ENCODE measurements around the gene RAI14. TPM values are rescaled to one million over a fixed set of nuclear protein-coding genes. Genes with fewer than 3 reads are reported as not detected.

RAI14 gene
- total and polyA plus RNA-seq, 3 donors from 2014 or later = 34.3 to 54.6 (median 49.6) TPM

- H3K4me1 ChIP-seq = no peaks in the 10 kb centered on the region
- H3K4me3 ChIP-seq = no peak overlapping the region
- H3K36me3 ChIP-seq (ENCODE audit: low read depth, missing control alignments) = no peaks in the 10 kb centered on the region
- no peaks in the 10 kb centered on the region for H3K9me3 ChIP-seq
- H3K27me3 ChIP-seq = no peaks in the 10 kb centered on the region
- TF ChIP-seq, protein P1, sequence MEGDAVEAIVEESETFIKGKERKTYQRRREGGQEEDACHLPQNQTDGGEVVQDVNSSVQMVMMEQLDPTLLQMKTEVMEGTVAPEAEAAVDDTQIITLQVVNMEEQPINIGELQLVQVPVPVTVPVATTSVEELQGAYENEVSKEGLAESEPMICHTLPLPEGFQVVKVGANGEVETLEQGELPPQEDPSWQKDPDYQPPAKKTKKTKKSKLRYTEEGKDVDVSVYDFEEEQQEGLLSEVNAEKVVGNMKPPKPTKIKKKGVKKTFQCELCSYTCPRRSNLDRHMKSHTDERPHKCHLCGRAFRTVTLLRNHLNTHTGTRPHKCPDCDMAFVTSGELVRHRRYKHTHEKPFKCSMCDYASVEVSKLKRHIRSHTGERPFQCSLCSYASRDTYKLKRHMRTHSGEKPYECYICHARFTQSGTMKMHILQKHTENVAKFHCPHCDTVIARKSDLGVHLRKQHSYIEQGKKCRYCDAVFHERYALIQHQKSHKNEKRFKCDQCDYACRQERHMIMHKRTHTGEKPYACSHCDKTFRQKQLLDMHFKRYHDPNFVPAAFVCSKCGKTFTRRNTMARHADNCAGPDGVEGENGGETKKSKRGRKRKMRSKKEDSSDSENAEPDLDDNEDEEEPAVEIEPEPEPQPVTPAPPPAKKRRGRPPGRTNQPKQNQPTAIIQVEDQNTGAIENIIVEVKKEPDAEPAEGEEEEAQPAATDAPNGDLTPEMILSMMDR (IDR thresholded peaks at IDR 0.05) = no peak
- TF ChIP-seq POLR2A (IDR thresholded peaks at IDR 0.05) = no peak
- intact Hi-C loops (cut with DNase I; ENCODE audit: low total_unique reads) = no loop called here
- H3K27ac ChIP-seq = no peak overlapping the region
- WGBS, 2 donors = 91 to 93% methylated on average over 5 of the region's 5 CpGs
- DNase-seq = no peak
Measured at GRCh38 chr5:34620185-34620584, 35.9 kb upstream of the RAI14 start.

DNA sequence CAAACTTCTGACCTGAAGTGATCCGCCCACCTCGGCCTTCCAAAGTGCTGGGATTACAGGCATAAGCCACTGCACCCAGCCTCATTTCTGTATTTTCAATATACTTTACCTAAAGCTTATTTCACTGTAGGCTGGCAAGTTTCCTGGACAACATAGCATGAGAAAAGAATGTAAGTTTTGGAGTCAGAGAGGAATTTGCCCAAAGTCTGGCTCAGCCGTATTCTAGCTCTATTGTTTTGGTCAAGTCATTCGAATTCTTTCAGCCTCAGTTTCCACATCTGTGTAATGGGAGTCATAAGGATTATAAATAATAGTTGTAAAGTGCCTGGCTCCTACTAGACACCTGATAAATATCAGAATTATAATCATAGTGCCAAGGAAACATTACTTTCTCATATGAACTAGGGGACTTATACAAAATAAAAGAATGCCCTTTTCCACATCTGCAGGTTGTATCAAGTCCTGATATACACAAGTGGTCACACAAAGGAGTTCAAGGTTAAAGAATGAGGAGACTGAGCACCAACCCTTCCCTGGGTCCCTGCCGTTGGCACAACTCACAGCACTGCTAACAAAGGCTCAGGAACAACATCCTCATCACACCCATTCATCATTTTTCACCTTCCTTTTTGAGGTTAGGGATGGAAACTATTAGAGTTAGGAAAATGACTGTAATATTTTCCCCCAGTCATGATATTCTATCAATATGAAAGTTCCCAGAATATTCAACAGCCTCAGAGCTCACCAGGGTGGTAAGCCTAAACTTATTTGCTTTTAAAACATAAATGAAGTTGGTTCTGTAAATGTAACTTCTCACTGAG, 34.6 kb upstream of the RAI14 start:
- H3K9me3 ChIP-seq = no peaks in the 10 kb centered on the region
- no peaks in the 10 kb centered on the region for H3K36me3 ChIP-seq (ENCODE audit: low read depth, missing control alignments)
- H3K4me1 ChIP-seq = no peaks in the 10 kb centered on the region
- intact Hi-C loops (cut with DNase I; ENCODE audit: low total_unique reads) = no loop called here
- H3K4me3 ChIP-seq = no peak overlapping the region
- DNase-seq = no peak
- peak overlapping the region in 1 of 2 donors; percentile 48 for H3K27ac ChIP-seq
- TF ChIP-seq, protein P1 (IDR thresholded peaks at IDR 0.05) = no peak
- TF ChIP-seq POLR2A (IDR thresholded peaks at IDR 0.05) = no peak
- H3K27me3 ChIP-seq = no peaks in the 10 kb centered on the region
- 62 to 66% methylated on average over 5 of the region's 5 CpGs for WGBS, 2 donors

DNA sequence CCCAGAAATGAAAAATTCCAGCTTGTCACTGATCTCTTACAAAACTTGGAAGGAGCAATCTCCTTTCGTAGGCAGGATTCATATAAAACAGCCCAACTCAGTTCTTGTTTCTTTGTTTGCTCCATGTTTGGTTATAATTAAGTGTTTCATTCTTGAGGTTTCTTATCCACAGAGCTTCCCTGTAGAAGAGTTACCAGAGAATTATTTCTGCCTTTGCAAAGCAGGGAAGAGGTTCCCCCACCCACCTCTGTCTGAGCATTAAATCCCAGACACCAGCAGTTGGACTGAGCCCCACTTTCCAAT, 34.1 kb upstream of the RAI14 start:
- 27 to 45% methylated on average over 1 of the region's 1 CpG for WGBS, 2 donors
- no peaks in the 10 kb centered on the region for H3K4me1 ChIP-seq
- no peak overlapping the region for H3K4me3 ChIP-seq
- H3K27me3 ChIP-seq = no peaks in the 10 kb centered on the region
- no peaks in the 10 kb centered on the region for H3K9me3 ChIP-seq
- peak overlapping the region in 1 of 2 donors; percentile 48 for H3K27ac ChIP-seq
- no peak for DNase-seq
- H3K36me3 ChIP-seq (ENCODE audit: low read depth, missing control alignments) = no peaks in the 10 kb centered on the region
- intact Hi-C loops (cut with DNase I; ENCODE audit: low total_unique reads) = no loop called here
- TF ChIP-seq, protein P1 (IDR thresholded peaks at IDR 0.05) = no peak
- TF ChIP-seq POLR2A (IDR thresholded peaks at IDR 0.05) = no peak

DNA sequence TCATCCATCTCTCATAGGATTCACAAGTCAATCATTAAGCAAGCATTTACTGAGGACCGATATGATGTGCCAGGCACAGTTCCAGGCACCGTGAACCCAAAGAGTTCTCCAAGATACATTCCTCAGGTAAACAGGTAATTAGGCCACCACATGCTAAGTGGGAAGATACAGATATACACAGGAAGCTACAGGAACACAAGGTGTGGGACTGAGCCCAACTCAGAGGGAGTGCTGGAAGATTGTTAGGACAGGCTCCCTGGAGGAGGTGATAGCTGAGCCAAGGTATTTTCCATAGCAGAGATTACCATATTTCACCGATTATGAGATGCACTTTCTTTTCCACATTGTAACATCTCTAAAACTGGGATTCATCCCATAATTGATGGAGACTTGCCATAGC, 31.4 kb upstream of the RAI14 start:
- no peak overlapping the region for H3K27ac ChIP-seq
- no peak for DNase-seq
- intact Hi-C loops (cut with DNase I; ENCODE audit: low total_unique reads) = no loop called here
- H3K9me3 ChIP-seq = no peaks in the 10 kb centered on the region
- H3K36me3 ChIP-seq (ENCODE audit: low read depth, missing control alignments) = no peaks in the 10 kb centered on the region
- 83 to 89% methylated on average over 3 of the region's 3 CpGs for WGBS, 2 donors
- no peaks in the 10 kb centered on the region for H3K4me1 ChIP-seq
- H3K27me3 ChIP-seq = no peaks in the 10 kb centered on the region
- no peak overlapping the region for H3K4me3 ChIP-seq
- TF ChIP-seq POLR2A (IDR thresholded peaks at IDR 0.05) = no peak
- TF ChIP-seq, protein P1 (IDR thresholded peaks at IDR 0.05) = no peak

DNA sequence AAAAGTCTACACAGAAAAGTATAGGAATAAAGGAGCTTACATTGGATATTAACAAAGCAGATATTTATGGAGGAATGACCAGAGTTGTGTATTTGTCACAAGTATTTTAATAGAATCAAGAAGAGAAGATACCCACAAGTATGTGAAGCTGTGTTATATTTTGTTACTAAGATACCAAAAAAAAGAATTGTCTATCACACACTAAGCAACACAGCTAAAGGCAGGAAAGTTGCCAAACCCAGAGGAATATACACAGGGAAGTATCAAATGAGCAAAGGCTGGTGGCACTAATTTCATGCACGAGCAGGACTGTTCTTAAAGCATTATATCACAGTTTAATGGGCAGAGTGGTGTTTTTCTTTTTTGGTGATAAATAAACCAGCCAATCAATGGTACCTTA, 30.9 kb upstream of the RAI14 start:
- Histone ChIP-seq H3K4me3 (no peak overlapping the region), H3K36me3 (ENCODE audit: low read depth, missing control alignments) (no peaks in the 10 kb centered on the region), H3K9me3 (no peaks in the 10 kb centered on the region), H3K4me1 (no peaks in the 10 kb centered on the region), H3K27ac (no peak overlapping the region), H3K27me3 (no peaks in the 10 kb centered on the region)
- no peak for TF ChIP-seq POLR2A (IDR thresholded peaks at IDR 0.05)
- TF ChIP-seq, protein P1 (IDR thresholded peaks at IDR 0.05) = no peak
- no peak for DNase-seq
- intact Hi-C loops (cut with DNase I; ENCODE audit: low total_unique reads) = no loop called here
- WGBS, 2 donors = 90 to 91% methylated on average over 1 of the region's 1 CpG

Data from testis (tissue), 3 donors.